ENCODE results near the gene KCNG4.

KCNG4 gene

GRCh38 chr16:84237994-84238750 lies 1.6 kb downstream of the KCNG4 start:
- H3K4me3 ChIP-seq (ENCODE audit: insufficient read depth, low read depth, low read length), result no peak overlapping the region
- no peaks in the 10 kb centered on the region for H3K36me3 ChIP-seq (ENCODE audit: control insufficient read depth, insufficient read depth, low read length)
- WGBS, 2 experiments, result 93 to 94% methylated on average over 16 to 17 of the region's 17 CpGs
- no peaks in the 10 kb centered on the region for H3K4me1 ChIP-seq (ENCODE audit: control insufficient read depth, insufficient read depth, low read length)
- no peaks in the 10 kb centered on the region for H3K27me3 ChIP-seq (ENCODE audit: control insufficient read depth, insufficient read depth, low read length, poor library complexity, severe bottlenecking)
- no peaks in the 10 kb centered on the region for H3K9me3 ChIP-seq (ENCODE audit: control insufficient read depth, low read length)
- no peak overlapping the region for H3K27ac ChIP-seq (ENCODE audit: insufficient read depth, low read depth, low read length, poor library complexity, severe bottlenecking)

DNA sequence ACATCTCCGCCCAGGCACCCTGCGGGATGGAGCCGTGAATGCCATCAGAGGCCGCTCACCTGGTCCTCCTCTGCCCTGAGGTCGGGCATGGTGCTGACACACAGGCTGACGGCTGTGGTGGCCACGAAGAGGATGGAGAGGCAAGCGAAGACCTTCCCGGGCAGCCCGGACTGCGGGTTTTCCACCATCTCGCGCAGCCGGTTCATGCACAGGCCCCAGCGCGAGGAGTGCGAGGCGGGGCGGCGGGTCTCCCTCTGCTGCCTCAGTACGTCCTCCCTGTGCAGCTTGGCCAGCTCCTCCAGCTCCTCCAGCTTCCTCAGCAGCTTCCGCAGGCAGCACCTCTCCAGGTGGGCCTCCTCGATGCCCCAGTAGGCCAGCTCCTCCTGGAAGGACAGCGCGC lies 3.1 kb downstream of the KCNG4 start:
- Histone ChIP-seq H3K9me3 (ENCODE audit: control insufficient read depth, low read length) (no peaks in the 10 kb centered on the region), H3K36me3 (ENCODE audit: control insufficient read depth, insufficient read depth, low read length) (no peaks in the 10 kb centered on the region), H3K27me3 (ENCODE audit: control insufficient read depth, insufficient read depth, low read length, poor library complexity, severe bottlenecking) (no peaks in the 10 kb centered on the region), H3K27ac (ENCODE audit: insufficient read depth, low read depth, low read length, poor library complexity, severe bottlenecking) (no peak overlapping the region), H3K4me3 (ENCODE audit: insufficient read depth, low read depth, low read length) (no peak overlapping the region), H3K4me1 (ENCODE audit: control insufficient read depth, insufficient read depth, low read length) (no peaks in the 10 kb centered on the region)
- 92% methylated on average over 25 of the region's 25 CpGs for WGBS, 2 experiments

DNA sequence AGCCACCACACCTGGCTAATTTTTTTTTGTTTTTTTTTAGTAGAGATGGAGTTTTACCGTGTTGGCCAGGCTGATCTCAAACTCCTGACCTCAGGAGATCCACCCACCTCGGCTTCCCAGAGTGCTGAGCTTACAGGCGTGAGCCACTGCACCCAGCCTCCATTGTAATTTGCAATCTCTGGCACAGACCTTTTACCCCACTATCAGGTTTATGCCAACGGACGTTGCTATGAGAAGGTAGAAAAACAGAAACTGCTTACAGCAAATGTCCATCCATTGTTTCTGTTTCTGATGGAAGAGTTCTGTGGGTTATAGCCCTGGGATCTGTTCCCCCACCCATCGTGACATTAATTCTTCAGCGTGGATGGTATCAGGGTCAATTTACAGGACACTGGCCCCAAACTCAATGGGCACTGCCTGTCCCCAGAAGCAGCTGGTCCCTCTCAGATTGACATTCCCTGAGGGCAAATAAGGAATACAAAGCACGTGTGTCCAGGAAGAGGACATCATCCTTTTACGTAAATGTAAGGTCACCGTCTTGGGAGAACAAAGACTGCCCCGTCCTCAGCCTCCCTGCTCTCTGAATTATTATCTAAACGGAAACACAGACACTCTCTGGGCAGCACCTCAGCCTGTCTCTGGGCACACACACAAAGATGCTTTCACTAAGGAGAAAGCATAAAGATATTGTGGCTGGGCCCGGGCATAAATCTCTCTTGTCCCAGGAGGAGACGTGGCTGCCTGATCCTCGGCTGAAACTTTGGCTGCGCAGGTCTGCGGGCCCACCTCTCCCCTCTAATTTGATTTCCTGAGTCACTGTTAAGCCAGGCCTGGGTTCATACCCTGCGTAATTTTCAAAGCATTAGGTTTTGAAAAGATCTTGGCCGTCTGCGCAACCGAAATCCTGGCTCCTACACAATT lies 5.2 kb downstream of the KCNG4 start:
- Histone ChIP-seq H3K27ac (ENCODE audit: insufficient read depth, low read depth, low read length, poor library complexity, severe bottlenecking) (no peak overlapping the region), H3K9me3 (ENCODE audit: control insufficient read depth, low read length) (no peaks in the 10 kb centered on the region), H3K27me3 (ENCODE audit: control insufficient read depth, insufficient read depth, low read length, poor library complexity, severe bottlenecking) (no peaks in the 10 kb centered on the region), H3K4me1 (ENCODE audit: control insufficient read depth, insufficient read depth, low read length) (no peaks in the 10 kb centered on the region), H3K4me3 (ENCODE audit: insufficient read depth, low read depth, low read length) (no peak overlapping the region), H3K36me3 (ENCODE audit: control insufficient read depth, insufficient read depth, low read length) (no peaks in the 10 kb centered on the region)
- 92 to 93% methylated on average over 21 of the region's 21 CpGs for WGBS, 2 experiments

GRCh38 chr16:84233748-84234147 lies 6.1 kb downstream of the KCNG4 start:
- WGBS, 2 experiments, result 88% methylated on average over 9 of the region's 9 CpGs
- Histone ChIP-seq H3K4me1 (ENCODE audit: control insufficient read depth, insufficient read depth, low read length) (no peaks in the 10 kb centered on the region), H3K27me3 (ENCODE audit: control insufficient read depth, insufficient read depth, low read length, poor library complexity, severe bottlenecking) (no peaks in the 10 kb centered on the region), H3K27ac (ENCODE audit: insufficient read depth, low read depth, low read length, poor library complexity, severe bottlenecking) (no peak overlapping the region), H3K36me3 (ENCODE audit: control insufficient read depth, insufficient read depth, low read length) (no peaks in the 10 kb centered on the region), H3K4me3 (ENCODE audit: insufficient read depth, low read depth, low read length) (no peak overlapping the region), H3K9me3 (ENCODE audit: control insufficient read depth, low read length) (no peaks in the 10 kb centered on the region)

GRCh38 chr16:84232969-84233368 lies 6.8 kb downstream of the KCNG4 start:
- Histone ChIP-seq H3K4me3 (ENCODE audit: insufficient read depth, low read depth, low read length) (no peak overlapping the region), H3K27me3 (ENCODE audit: control insufficient read depth, insufficient read depth, low read length, poor library complexity, severe bottlenecking) (no peaks in the 10 kb centered on the region), H3K27ac (ENCODE audit: insufficient read depth, low read depth, low read length, poor library complexity, severe bottlenecking) (no peak overlapping the region), H3K36me3 (ENCODE audit: control insufficient read depth, insufficient read depth, low read length) (no peaks in the 10 kb centered on the region), H3K9me3 (ENCODE audit: control insufficient read depth, low read length) (no peaks in the 10 kb centered on the region), H3K4me1 (ENCODE audit: control insufficient read depth, insufficient read depth, low read length) (no peaks in the 10 kb centered on the region)
- WGBS, 2 experiments, result 93 to 95% methylated on average over 5 of the region's 5 CpGs

- Histone ChIP-seq H3K27ac (ENCODE audit: insufficient read depth, low read depth, low read length, poor library complexity, severe bottlenecking) (no peak overlapping the region), H3K27me3 (ENCODE audit: control insufficient read depth, insufficient read depth, low read length, poor library complexity, severe bottlenecking) (no peaks in the 10 kb centered on the region), H3K4me3 (ENCODE audit: insufficient read depth, low read depth, low read length) (no peak overlapping the region), H3K9me3 (ENCODE audit: control insufficient read depth, low read length) (no peaks in the 10 kb centered on the region), H3K4me1 (ENCODE audit: control insufficient read depth, insufficient read depth, low read length) (no peaks in the 10 kb centered on the region), H3K36me3 (ENCODE audit: control insufficient read depth, insufficient read depth, low read length) (no peaks in the 10 kb centered on the region)
- WGBS, 2 experiments, result 95% methylated on average over 5 of the region's 5 CpGs
These were observed 7.8 kb downstream of the KCNG4 start for GRCh38 chr16:84232060-84232459.

DNA sequence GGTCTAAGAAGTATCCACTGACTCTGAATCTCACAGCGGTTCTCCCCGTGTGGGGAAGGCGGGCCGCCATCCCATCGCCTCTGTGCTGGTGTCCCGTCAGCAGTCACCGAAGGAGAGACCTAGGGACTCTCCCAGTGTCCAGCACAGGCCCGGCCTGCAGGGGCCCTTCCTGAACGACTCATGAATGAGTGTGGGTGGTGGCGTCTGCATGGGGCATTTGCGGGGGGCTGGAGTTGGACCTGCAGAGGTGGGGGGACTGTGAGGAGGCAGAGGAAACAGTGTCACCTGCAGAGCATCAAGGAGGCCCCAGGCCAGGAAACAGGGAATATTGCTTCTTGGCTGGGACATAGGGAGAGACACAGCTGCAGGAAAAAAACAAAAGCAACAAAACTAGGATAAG lies 10.3 kb downstream of the KCNG4 start:
- H3K9me3 ChIP-seq (ENCODE audit: control insufficient read depth, low read length), result no peaks in the 10 kb centered on the region
- H3K4me3 ChIP-seq (ENCODE audit: insufficient read depth, low read depth, low read length), result no peak overlapping the region
- WGBS, 2 experiments, result 83 to 84% methylated on average over 11 of the region's 11 CpGs
- H3K4me1 ChIP-seq (ENCODE audit: control insufficient read depth, insufficient read depth, low read length), result no peaks in the 10 kb centered on the region
- no peaks in the 10 kb centered on the region for H3K27me3 ChIP-seq (ENCODE audit: control insufficient read depth, insufficient read depth, low read length, poor library complexity, severe bottlenecking)
- H3K27ac ChIP-seq (ENCODE audit: insufficient read depth, low read depth, low read length, poor library complexity, severe bottlenecking), result no peak overlapping the region
- no peaks in the 10 kb centered on the region for H3K36me3 ChIP-seq (ENCODE audit: control insufficient read depth, insufficient read depth, low read length)

DNA sequence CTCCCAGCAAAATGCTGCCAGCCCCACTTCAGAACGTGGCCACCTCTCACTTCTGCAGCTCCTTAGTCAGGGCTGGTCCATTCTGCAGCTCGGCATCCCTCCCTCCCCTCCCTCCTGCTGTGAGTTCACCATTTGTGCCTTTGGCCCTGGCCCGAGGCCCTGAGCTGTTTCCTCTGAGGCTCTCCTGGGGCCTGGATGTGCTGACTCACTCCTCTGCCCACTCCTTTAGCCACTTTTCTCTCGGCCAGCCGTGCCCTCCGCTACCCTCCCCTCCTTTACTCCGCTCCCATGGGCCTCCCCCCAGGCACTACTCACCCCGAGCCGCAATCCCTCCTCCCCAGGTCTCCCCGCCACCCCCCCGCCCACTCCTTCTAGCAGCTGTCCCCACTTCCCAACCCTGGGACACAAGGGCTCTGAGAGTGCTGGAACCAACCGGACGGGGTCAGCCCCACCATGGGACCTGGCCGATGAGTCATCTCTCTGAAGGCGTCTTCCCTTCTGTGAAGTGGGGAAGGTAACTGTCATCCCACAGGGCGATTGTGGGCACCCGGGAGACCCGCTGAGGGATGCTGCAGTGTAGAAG lies 11.5 kb downstream of the KCNG4 start:
- H3K27ac ChIP-seq (ENCODE audit: insufficient read depth, low read depth, low read length, poor library complexity, severe bottlenecking), result no peak overlapping the region
- H3K36me3 ChIP-seq (ENCODE audit: control insufficient read depth, insufficient read depth, low read length), result no peaks in the 10 kb centered on the region
- no peak overlapping the region for H3K4me3 ChIP-seq (ENCODE audit: insufficient read depth, low read depth, low read length)
- H3K4me1 ChIP-seq (ENCODE audit: control insufficient read depth, insufficient read depth, low read length), result no peaks in the 10 kb centered on the region
- 31 to 39% methylated on average over 17 to 18 of the region's 18 CpGs for whole genome bisulfite sequencing, 2 experiments
- H3K9me3 ChIP-seq (ENCODE audit: control insufficient read depth, low read length), result no peaks in the 10 kb centered on the region
- H3K27me3 ChIP-seq (ENCODE audit: control insufficient read depth, insufficient read depth, low read length, poor library complexity, severe bottlenecking), result no peaks in the 10 kb centered on the region

DNA sequence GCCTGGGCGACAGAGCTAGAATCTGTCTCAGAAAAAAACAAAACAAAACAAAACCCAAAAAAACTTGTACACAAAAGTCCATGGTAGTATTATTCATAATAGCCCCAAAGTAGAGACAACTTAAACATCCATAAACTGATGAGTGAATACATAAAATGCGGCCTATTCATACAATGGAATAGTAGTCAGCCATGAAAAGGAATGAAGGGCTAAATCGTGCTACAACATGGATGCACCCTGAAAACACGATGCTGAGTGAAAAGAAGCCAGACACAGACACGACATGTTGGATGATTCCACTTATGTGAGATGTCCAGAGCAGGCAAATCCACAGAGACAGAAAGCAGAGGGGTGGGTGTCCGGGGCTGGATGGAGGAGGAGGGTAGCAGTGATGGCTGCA lies 12.3 kb downstream of the KCNG4 start:
- 94 to 96% methylated on average over 6 of the region's 6 CpGs for WGBS, 2 experiments
- H3K4me3 ChIP-seq (ENCODE audit: insufficient read depth, low read depth, low read length), result no peak overlapping the region
- H3K9me3 ChIP-seq (ENCODE audit: control insufficient read depth, low read length), result no peaks in the 10 kb centered on the region
- H3K36me3 ChIP-seq (ENCODE audit: control insufficient read depth, insufficient read depth, low read length), result no peaks in the 10 kb centered on the region
- no peak overlapping the region for H3K27ac ChIP-seq (ENCODE audit: insufficient read depth, low read depth, low read length, poor library complexity, severe bottlenecking)
- H3K27me3 ChIP-seq (ENCODE audit: control insufficient read depth, insufficient read depth, low read length, poor library complexity, severe bottlenecking), result no peaks in the 10 kb centered on the region
- H3K4me1 ChIP-seq (ENCODE audit: control insufficient read depth, insufficient read depth, low read length), result no peaks in the 10 kb centered on the region

- Histone ChIP-seq H3K27ac (ENCODE audit: insufficient read depth, low read depth, low read length, poor library complexity, severe bottlenecking) (no peak overlapping the region), H3K9me3 (ENCODE audit: control insufficient read depth, low read length) (no peaks in the 10 kb centered on the region), H3K27me3 (ENCODE audit: control insufficient read depth, insufficient read depth, low read length, poor library complexity, severe bottlenecking) (no peaks in the 10 kb centered on the region), H3K4me1 (ENCODE audit: control insufficient read depth, insufficient read depth, low read length) (no peaks in the 10 kb centered on the region), H3K36me3 (ENCODE audit: control insufficient read depth, insufficient read depth, low read length) (no peaks in the 10 kb centered on the region), H3K4me3 (ENCODE audit: insufficient read depth, low read depth, low read length) (no peak overlapping the region)
- 91 to 96% methylated on average over 8 of the region's 8 CpGs for WGBS, 2 experiments
These were observed 13.8 kb downstream of the KCNG4 start for GRCh38 chr16:84226026-84226425.

All from ectodermal cell (in vitro differentiated cells).